AG08395 (cell line): ENCODE data around the gene L3MBTL4.

Source experiments
- DNase-seq: peaks from one replicate; pipeline ENCODE4 v3.0.0; 2012; ENCODE audit warnings: mixed read lengths, low spot score

L3MBTL4 gene

GRCh38 chr18:5986257-5986931, 428.3 kb downstream of the L3MBTL4 start:
- no peak for DNase-seq

- no peak for DNase-seq
Observed at GRCh38 chr18:5984245-5984644, 430.5 kb downstream of the L3MBTL4 start.

DNA sequence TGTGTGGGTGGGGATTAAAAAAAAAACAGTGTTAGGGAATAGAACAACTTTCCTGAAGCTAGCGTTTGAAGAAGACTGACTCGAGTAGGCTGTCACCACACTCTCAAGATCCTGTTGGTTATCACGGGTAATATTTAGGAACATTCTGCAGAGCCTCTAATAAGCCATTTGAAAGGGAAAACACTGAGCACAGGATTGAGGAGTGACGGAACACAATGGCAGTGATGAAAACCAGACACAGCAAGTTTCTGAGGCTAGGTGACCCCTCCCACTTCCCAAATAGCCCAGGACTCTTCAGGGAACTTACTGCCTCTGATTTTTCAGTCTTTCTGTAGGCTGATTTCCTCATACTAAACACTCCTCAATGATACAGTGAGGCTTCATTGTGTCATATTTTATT, 431.2 kb downstream of the L3MBTL4 start:
- DNase-seq: no peak

DNA sequence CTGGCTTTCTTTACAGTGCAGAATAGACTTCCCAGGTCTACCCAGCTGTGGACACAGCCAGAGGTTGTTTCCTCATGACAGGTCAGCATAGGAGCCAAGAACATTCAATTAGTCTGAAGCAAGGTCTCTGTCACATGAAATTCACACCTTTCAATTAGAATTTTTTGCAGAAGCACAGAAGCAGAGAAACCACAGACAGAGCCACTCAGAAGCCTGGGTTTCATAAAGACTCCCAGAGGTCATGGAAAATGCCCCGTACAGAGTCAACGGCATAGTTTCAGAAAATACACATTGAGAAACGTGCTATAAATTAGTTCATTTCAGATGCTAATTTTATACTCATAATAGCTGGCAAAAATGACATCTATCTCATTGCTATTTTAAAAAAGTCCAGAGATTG, 432.4 kb downstream of the L3MBTL4 start:
- no peak for DNase-seq

DNA sequence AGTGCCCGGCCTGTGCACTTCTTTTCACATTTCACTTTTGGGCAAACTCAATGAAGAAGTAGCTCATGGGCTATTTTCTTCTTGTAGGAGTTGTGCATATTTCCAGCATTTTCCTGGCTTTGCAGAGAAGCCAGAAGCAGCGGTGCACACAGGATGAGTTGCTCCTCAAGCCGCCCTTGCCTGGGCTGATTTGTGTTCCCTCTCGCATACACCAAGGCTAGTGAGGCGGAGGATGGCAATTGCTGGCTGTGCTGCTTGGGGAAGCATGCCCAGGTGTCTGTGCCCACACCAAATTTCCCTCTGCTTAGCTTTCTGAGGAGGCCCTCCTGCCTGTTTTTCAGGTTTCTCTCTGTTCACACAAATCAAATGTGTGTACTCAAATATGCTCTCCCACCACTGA, 434.0 kb downstream of the L3MBTL4 start:
- DNase-seq: no peak

- DNase-seq: no peak
Observed at GRCh38 chr18:5979971-5980457, 434.7 kb downstream of the L3MBTL4 start.

DNA sequence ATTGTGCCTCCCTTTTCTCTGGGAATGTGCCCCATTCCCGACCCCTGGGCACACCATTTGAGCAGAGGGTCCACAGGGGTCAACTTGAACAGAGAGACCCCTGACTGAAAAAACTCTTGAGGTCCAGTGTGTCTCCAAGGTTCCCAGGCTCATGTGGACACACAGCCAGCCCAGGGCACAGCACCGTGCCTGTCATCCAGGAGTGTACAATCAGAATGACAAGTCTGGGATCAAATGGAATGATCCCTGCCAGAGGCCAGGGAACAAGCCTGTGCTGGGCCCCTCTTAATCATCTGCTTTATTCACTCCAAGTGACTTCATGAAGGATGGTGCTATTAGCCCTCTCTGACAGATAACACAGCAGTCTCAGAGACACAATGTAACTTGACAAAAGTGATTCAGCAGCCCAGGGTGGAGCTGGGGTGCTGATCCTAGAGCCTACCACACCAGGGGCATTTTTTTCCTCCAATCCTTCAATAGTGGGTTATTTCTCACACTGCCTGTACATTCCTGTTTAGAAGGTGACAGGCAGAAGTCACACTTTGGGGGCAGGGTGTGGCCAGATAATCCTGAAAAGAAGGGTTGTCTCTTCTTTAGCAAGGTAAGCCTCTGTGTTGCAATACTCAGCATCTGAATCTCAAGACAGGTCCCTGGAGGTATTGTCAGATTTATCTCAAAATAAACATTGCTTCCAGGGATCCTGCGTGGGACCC, 435.4 kb downstream of the L3MBTL4 start:
- no peak for DNase-seq

- DNase-seq: no peak
Observed at GRCh38 chr18:5977022-5977421, 437.7 kb downstream of the L3MBTL4 start.

GRCh38 chr18:5975111-5976002, 439.4 kb downstream of the L3MBTL4 start:
- DNase-seq: peak; percentile 73

DNA sequence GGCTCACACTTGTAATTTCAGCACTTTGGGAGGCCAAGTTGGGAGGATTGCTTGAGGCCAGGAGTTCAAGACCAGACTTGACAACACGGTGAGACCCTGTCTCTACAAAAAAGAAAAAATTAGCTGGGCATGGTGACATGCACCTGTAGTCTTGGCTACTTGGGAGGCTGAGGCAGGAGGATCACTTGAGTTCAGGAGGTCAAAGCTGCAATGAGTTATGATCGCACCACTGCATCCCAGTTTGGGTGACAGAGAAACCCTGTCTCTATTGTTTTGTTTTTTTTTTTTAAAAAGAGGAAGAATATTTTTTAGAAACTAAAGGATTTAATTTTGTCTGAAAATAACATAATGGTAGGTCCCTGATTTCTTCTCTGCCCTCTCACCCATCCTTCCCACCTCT, 440.0 kb downstream of the L3MBTL4 start:
- DNase-seq: no peak

GRCh38 chr18:5973099-5973498, 441.6 kb downstream of the L3MBTL4 start:
- DNase-seq: no peak

DNA sequence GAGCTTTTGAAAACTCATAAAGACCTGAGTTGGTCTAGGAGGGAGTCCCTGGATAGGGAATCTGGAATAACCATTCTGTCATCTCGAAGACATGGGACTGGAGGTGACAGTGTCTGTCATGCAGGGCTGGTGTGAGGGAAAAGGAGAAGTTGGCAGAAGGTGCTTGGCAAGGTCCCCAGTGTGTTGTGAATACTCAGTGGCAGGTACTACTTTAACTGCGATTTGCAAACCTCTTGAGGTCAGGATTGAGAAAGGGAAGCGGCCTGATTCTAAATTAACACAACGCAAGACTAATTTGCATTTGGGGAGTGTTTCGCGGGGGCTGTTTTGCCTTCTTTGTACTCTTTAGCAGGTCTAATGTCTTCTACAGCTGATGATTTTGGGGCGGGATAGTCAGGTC, 442.4 kb downstream of the L3MBTL4 start:
- no peak for DNase-seq

DNA sequence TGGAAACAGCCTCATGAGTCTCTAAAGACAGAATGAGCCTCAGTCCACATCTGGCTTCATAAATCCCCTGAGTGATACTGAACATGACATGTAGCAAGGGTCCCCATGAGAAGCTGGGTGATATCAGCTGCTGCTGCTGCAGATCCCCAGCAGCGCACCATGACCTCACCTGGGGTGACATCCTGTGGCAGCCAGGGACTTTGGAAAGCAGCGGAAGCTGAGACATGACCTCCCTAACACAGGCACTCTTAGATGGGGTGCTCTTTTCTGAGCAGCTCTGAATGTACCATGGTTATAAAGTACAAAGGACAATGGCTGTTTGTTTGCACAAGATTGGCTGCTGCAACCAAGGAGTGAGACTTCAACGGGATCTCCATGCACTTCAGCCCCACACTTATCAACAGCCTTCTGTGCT, 444.7 kb downstream of the L3MBTL4 start:
- DNase-seq: no peak

- no peak for DNase-seq
Observed at GRCh38 chr18:5969355-5969988, 445.2 kb downstream of the L3MBTL4 start.

GRCh38 chr18:5967666-5968065, 447.0 kb downstream of the L3MBTL4 start:
- DNase-seq: no peak

- no peak for DNase-seq
Observed at GRCh38 chr18:5967007-5967406, 447.7 kb downstream of the L3MBTL4 start.

DNA sequence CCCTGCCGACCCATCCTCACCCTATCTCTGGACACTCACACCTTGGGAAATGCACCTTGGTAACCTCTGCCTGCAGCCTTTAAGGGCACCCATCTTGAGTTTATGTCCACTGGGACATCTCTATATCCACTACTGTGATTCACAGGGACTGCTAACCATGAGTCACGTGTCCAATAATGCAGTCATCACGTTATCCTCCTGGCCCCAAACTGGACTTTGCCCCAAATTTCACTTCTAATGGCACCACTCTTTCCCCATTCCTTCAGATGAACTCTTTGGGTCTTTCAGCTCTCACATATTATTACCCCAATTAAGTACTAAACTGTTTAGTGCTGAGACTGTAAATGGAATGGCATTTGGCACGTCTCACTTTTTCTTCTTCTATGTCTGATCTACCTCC, 448.2 kb downstream of the L3MBTL4 start:
- no peak for DNase-seq

DNA sequence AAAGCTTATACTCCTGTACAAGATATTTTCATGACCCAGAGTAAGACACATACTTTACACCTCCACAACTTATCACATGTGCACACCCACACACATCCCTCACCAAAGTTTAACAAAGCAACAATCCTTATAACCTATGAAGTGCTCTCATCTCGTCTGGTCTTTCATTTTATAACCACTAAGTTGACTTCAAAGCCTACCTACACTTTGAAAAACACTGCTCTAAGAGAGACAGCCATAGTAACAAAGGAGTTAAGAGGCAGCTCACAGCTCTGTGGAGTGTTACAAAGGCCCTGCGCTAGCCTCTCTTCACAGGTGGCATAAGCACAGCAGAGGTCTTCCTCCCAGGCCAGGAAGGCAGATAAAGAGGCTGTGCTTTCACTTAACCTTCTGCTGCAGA, 449.7 kb downstream of the L3MBTL4 start:
- DNase-seq: no peak

DNA sequence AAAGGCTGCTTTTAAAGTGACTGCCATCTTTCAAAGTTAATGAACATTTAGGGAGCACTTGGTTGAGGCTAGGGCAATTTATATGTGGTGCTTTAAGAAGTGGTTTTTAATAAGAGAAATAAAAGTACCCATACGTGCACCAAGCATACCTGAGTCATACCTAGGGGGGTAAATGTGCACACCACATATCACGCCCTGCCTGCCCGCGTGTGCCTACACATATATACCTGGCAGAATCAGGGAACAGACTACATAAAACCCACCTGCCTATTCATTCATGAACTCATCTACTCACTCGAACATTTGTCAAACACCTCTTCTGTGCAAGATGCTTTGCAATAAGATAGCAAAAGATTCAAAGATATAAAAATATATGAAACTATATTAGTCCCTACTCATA, 450.1 kb downstream of the L3MBTL4 start:
- no peak for DNase-seq

- DNase-seq: no peak
Observed at GRCh38 chr18:5964108-5964507, 450.6 kb downstream of the L3MBTL4 start.

GRCh38 chr18:5963267-5963666, 451.4 kb downstream of the L3MBTL4 start:
- no peak for DNase-seq

- DNase-seq: no peak
Observed at GRCh38 chr18:5962362-5962761, 452.3 kb downstream of the L3MBTL4 start.
